GM19240 (cell line): ENCODE measurements around the gene PLEKHG5.

Experiments
- DNase-seq: peaks from one replicate; pipeline ENCODE4 v3.0.0; 2011; ENCODE audit warnings: low spot score; ENCODE audit not compliant: insufficient read length

Gene PLEKHG5

GRCh38 chr1:6511056-6511455, 19.6 kb upstream of the PLEKHG5 start:
- no peak for DNase-seq

- no peak for DNase-seq
Observed at GRCh38 chr1:6510493-6510892, 19.0 kb upstream of the PLEKHG5 start.

GRCh38 chr1:6509919-6510291, 18.4 kb upstream of the PLEKHG5 start:
- no peak for DNase-seq

- no peak for DNase-seq
Observed at GRCh38 chr1:6509220-6509918, 17.9 kb upstream of the PLEKHG5 start.

- DNase-seq: no peak
Observed at GRCh38 chr1:6508816-6509189, 17.3 kb upstream of the PLEKHG5 start.

GRCh38 chr1:6508154-6508815, 16.8 kb upstream of the PLEKHG5 start:
- no peak for DNase-seq

- DNase-seq: no peak
Observed at GRCh38 chr1:6507461-6507911, 16.0 kb upstream of the PLEKHG5 start.

GRCh38 chr1:6507037-6507428, 15.6 kb upstream of the PLEKHG5 start:
- DNase-seq: no peak

- DNase-seq: no peak
Observed at GRCh38 chr1:6506210-6507036, 15.0 kb upstream of the PLEKHG5 start.

- no peak for DNase-seq
Observed at GRCh38 chr1:6505367-6506209, 14.1 kb upstream of the PLEKHG5 start.

- no peak for DNase-seq
Observed at GRCh38 chr1:6504887-6505286, 13.4 kb upstream of the PLEKHG5 start.

- DNase-seq: no peak
Observed at GRCh38 chr1:6503884-6504602, 12.6 kb upstream of the PLEKHG5 start.

GRCh38 chr1:6502000-6502891, 10.8 kb upstream of the PLEKHG5 start:
- DNase-seq: no peak

GRCh38 chr1:6501279-6501813, 9.9 kb upstream of the PLEKHG5 start:
- DNase-seq: no peak

- DNase-seq: no peak
Observed at GRCh38 chr1:6500544-6501278, 9.2 kb upstream of the PLEKHG5 start.

- DNase-seq: no peak
Observed at GRCh38 chr1:6499296-6499695, 7.8 kb upstream of the PLEKHG5 start.

- no peak for DNase-seq
Observed at GRCh38 chr1:6498576-6499111, 7.2 kb upstream of the PLEKHG5 start.

GRCh38 chr1:6497867-6498575, 6.6 kb upstream of the PLEKHG5 start:
- DNase-seq: no peak
